GM21619 (cell line): ENCODE results near the gene SPINT2.

Source experiments
- ATAC-seq: cut with Tn5 transposase; IDR thresholded peaks from one replicate; pipeline ENCODE4 v1.9.1; 2021; ENCODE audit not compliant: unreplicated experiment

Gene SPINT2

GRCh38 chr19:38266981-38267597 lies 2.7 kb downstream of the SPINT2 start:
- ATAC-seq, result no peak

GRCh38 chr19:38267761-38268483 lies 3.5 kb downstream of the SPINT2 start:
- no peak for ATAC-seq

- ATAC-seq, result no peak
Observed at GRCh38 chr19:38268539-38268938, 4.2 kb downstream of the SPINT2 start.

DNA sequence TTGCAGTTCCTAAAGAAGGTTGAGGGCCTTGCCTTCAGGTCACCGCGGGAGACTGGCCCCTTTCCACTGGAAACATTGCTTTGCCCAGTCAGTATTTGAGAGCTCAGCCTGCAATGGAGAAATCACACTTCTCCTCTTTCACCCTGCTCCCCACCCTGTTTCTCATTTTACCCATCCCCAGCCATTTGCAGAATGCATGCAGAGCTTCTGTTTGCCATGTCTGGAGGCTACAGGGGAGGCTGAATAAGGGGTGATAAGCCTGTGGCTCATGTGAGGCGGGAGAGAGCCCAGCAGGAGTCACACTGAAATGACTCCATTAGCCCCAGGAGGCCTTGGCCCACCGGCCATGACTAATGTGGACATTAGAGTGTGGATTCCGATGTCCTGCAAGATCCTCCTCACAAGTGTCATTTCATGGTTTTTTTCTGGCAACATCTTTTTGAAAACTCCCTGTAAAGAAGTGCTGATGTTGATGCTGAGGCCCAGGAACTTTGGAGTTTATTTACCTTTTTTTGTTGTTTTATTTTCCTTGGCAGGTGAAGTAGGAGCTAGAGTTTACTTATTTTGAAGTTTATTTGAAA lies 6.3 kb downstream of the SPINT2 start:
- no peak for ATAC-seq

DNA sequence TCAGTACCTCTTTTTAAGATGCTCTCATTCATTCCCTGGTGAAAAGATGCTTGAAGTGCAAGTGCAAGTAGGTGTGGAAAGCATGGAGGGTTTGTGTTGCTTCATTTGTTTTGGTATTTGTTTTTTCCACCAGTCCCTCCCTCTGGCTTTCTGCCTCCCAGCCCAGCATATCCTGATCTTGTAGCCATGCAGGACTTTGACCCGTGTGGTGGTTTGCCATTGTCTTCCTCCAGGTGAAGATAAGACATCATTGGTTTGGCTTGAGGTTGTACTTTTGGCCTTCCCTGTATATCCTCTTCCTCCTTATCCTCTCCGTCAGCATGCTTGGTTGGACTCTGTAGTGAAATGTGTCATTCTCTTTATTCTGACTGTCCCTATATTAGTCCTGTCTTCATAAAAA lies 9.1 kb downstream of the SPINT2 start:
- no peak for ATAC-seq

- ATAC-seq, result no peak
Observed at GRCh38 chr19:38274739-38275138, 10.4 kb downstream of the SPINT2 start.

GRCh38 chr19:38276942-38277517 lies 12.7 kb downstream of the SPINT2 start:
- no peak for ATAC-seq

- no peak for ATAC-seq
Observed at GRCh38 chr19:38277549-38277948, 13.2 kb downstream of the SPINT2 start.

GRCh38 chr19:38277969-38278680 lies 13.8 kb downstream of the SPINT2 start:
- no peak for ATAC-seq

DNA sequence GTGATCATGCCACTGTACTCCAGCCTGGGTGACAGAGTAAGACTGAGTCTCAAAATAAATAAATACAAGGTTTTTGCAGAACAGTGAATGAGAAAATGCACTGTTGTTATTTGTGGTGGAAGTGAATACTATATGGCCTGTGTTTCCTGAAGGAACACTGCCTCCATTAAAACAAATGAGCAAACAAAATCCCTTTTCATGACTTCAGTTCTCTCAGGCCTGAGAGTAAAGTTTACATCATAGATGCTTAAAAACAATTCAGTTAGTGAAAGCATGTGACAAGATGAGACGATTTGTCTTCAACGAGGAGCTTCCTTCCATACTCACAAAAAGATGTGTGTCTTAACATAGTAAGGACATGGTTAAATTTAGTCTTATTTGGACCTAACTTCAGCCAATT lies 14.4 kb downstream of the SPINT2 start:
- no peak for ATAC-seq

DNA sequence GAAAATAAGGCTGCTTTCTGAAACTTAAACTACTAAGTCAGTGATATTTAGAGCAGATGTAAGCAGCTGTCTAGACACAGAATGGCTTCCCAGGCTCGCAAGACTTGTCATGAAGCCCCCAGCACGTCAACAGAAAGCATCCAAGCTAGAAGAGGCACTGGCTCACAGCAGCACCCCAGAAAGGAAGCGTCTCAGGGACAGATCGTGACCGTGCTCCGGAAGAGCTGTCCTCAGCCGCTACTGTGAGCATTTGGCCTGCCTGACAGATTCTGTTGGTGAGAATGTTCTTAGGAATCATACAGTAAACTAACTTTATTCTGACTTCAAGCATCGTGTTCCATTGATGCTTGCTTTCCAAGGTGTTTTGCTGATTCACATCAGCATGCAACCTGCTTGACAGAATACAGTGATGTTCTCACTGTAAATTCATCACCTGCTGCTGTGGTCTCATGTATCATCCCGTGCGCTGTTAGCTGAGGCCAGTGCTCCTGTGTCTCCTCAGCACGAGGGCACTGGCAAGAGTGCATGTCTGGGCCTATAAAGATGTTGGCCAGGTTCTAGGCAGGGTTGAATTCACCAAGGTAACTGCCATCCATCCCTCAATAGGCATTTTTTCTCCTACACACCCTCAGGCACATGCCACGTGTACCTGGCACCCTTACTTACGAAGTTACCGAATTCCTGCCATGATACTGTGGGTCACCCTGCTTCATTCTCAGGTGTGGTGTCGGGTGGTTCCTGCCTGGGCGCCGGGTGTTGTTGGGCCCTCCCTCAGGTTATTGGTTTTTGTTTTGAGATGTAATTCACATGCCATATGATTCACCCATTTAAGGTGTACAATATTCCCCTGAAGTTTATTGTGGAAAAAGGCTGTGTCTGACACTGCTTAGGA lies 15.9 kb downstream of the SPINT2 start:
- ATAC-seq, result no peak

GRCh38 chr19:38281811-38282566 lies 17.6 kb downstream of the SPINT2 start:
- no peak for ATAC-seq

DNA sequence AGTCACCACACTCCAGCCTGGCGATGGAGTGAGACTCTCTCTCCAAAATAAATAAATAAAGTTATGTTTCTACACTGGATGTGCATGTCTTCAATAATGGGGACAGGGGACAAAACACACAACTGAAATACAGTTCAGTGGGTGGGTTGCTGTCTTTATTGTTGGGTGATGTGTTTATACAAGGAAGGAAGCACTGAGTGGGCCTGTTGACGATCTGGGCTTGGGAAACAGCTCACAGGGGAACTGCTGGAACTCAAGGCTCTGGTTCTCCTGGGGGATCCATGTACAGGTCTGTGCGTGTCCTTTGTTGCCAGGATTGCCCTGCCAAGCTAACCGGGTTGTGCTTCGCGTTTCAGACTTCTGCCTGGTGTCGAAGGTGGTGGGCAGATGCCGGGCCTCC lies 18.9 kb downstream of the SPINT2 start:
- no peak for ATAC-seq

DNA sequence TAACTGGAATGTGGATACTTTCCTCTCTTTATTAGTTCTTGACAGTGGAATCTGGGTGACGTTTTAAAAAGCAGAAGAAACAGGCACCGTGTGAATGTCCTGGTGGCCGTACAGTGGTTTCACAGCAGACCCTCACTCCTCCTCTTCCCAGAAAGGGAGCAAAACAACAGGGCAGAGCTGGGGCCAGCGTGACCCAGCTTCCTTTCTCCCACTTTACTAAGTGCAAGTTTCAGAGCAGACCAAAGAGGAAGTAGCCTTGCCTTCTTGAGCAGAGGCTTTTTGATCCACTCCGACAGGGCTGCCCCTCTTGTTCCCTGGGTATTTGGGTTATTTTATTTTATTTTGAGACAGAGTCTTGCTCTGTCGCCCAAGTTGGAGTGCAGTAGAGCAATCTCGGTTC lies 20.0 kb downstream of the SPINT2 start:
- no peak for ATAC-seq

DNA sequence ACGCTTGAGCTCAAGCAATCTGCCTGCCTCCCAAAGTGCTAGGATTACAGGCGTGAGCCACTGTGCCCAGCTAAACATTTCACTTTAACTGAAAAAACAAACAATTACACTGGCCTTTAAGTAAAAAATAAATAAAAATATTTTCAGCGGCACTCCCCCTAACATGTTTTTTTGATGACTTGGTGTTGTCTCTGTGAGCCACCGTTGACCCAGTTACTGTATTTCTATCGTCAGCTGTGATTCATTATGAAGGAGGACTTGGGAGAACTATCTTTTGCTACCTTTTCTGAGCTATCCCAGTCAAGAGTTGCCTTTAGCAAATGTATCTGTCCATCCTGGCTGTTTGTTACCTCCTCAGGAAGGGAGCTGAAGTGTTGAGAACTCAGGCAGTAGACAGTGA lies 21.2 kb downstream of the SPINT2 start:
- no peak for ATAC-seq

DNA sequence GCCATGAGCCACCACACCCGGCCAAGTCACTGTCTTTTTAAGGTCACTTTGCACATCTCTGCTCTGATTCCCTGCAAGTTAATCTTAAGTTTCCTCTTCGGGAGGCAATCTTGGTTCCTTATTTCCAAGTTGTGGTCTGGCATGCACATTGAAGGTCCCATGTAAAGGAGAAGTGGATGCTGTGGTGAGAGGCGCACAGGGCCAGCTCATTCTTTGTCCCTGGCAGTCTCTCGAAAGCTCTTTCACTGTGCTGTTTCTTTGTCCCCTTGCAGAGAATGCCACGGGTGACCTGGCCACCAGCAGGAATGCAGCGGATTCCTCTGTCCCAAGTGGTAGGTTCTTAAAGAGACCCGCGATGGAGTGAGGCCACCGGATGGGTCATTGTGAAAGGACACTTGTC lies 23.2 kb downstream of the SPINT2 start:
- no peak for ATAC-seq

DNA sequence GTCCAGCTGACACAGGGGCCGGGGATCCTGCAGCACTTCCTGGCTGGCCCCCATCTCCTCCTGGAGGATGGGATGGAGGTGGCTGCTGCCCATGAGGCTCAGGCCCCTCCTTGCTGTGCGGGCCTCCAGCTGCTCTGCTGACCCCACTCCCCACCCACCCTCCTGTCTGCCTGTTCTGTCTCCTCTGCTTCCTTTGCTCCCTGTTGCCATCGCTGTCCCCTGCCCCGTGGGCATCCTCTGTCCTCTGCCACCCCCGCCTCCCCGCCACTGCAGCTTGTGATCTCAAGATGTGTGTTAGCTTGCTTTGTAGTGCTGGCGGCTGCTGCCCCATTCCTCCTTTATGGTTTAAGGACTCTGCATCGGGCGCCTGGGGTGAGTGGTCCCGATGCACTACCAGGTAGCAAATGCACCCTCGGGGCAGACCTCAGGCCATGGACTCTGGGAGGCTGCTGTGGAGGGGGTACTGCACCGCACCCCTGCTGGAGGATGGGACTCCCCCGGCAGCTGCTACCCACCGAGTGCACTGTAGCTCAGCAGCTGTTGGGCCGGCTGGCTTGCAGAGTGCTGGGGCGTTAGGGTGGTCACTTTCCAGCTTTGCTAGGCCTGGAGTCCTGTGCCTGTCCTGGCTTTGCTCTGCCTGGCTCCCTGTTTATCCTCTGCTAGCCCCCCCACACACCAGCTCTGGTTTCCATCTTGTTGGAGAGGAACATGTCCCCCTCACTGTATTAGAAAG lies 23.9 kb downstream of the SPINT2 start:
- no peak for ATAC-seq

GRCh38 chr19:38289955-38290354 lies 25.6 kb downstream of the SPINT2 start:
- no peak for ATAC-seq

- no peak for ATAC-seq
Observed at GRCh38 chr19:38290631-38291147, 26.3 kb downstream of the SPINT2 start.
